ENCODE data around the gene LDLRAD4.
"Not testable (repeated sequence)": the region's sequence is repeated elsewhere in the genome, so short reads cannot be mapped to it uniquely, and the experiment has no call there.

LDLRAD4 gene

DNA sequence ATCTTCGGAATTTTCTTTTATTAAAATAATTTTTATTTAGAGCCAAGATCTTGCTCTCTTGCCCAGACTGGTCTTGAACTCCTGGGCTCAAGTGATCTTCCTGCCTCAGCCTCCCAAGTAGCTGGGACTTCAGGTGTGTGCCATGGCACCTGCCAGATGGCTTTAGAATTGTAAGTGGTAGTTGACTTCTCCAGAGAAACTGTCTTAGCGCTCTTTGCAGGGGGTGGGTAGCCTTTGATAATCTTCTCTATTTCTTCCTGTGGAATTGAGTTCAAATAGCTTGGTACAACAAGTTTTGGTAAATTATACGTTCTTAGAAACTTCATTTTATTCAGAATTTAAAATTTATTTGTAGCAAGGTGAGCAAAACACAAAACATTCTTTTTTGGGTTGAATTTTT, 113.3 kb downstream of the LDLRAD4 start:
- no peak for DNase-seq (ENCODE audit: low read depth)
- no peak overlapping the region for H3K4me3 ChIP-seq (ENCODE audit: low read depth, low read length)
- TF ChIP-seq, protein P1, sequence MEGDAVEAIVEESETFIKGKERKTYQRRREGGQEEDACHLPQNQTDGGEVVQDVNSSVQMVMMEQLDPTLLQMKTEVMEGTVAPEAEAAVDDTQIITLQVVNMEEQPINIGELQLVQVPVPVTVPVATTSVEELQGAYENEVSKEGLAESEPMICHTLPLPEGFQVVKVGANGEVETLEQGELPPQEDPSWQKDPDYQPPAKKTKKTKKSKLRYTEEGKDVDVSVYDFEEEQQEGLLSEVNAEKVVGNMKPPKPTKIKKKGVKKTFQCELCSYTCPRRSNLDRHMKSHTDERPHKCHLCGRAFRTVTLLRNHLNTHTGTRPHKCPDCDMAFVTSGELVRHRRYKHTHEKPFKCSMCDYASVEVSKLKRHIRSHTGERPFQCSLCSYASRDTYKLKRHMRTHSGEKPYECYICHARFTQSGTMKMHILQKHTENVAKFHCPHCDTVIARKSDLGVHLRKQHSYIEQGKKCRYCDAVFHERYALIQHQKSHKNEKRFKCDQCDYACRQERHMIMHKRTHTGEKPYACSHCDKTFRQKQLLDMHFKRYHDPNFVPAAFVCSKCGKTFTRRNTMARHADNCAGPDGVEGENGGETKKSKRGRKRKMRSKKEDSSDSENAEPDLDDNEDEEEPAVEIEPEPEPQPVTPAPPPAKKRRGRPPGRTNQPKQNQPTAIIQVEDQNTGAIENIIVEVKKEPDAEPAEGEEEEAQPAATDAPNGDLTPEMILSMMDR (conservative IDR thresholded peaks at IDR 0.05; ENCODE audit: low read depth, low read length) = no peak

DNA sequence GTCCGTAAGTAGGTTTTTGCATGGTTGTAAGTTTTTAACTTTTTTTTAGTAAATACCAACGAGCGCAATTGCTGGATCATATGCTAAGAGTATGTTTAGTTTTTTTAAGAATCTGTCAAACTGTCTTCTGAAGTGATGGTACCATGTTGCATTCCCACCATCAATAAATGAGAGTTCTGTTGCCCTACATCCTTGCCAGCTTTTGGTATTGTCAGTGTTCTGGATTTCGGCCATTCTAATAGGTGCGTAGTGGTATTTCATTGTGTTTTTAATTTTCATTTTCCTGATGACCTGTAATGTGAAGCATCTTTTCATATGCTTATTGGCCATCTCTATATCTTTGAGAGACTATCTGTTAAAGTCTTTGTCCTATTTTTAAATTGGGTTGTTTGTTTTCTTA, 114.3 kb downstream of the LDLRAD4 start:
- no peak overlapping the region for H3K4me3 ChIP-seq (ENCODE audit: low read depth, low read length)
- TF ChIP-seq, protein P1 (conservative IDR thresholded peaks at IDR 0.05; ENCODE audit: low read depth, low read length) = no peak
- no peak for DNase-seq (ENCODE audit: low read depth)

DNA sequence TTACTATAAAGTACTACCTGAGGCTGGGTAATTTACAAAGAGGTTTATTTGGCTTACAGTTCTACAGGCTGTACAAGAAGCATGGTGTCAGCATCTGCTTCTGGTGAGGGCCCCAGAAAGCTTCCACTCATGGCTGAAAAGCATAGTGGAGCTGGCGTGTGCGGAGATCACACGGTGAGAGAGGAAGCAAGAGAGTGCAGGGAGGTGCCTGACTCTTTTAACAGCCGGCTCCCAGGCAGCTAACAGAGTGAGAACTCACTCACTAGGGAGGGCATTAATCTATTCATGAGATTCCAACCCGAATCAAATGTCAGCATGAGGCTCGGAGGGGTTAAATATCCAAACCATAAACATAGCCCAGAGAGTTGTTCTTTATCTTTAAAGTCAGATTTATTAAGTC, 117.3 kb downstream of the LDLRAD4 start:
- no peak for DNase-seq (ENCODE audit: low read depth)
- H3K4me3 ChIP-seq (ENCODE audit: low read depth, low read length) = no peak overlapping the region
- TF ChIP-seq, protein P1 (conservative IDR thresholded peaks at IDR 0.05; ENCODE audit: low read depth, low read length) = no peak

DNA sequence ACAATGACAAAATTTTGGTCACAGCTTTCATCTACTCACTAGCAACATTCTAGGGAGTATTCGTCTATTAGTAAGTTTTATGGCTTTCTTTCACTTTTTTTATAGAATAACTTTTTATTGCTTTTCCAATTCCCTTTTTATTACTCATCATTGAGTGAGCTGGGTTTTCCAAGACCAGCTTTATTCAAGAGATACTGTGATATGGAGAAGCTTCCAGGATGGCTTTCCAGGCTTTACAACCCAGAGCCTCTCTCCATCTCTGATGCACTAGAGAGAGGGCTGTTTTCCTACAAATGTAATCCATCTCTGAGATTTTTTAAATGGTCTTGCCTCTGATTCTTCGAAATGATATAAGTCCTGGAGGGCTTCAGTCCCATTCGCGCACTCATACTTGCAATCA, 118.3 kb downstream of the LDLRAD4 start:
- TF ChIP-seq, protein P1 (conservative IDR thresholded peaks at IDR 0.05; ENCODE audit: low read depth, low read length) = no peak
- DNase-seq (ENCODE audit: low read depth) = no peak
- H3K4me3 ChIP-seq (ENCODE audit: low read depth, low read length) = no peak overlapping the region

DNA sequence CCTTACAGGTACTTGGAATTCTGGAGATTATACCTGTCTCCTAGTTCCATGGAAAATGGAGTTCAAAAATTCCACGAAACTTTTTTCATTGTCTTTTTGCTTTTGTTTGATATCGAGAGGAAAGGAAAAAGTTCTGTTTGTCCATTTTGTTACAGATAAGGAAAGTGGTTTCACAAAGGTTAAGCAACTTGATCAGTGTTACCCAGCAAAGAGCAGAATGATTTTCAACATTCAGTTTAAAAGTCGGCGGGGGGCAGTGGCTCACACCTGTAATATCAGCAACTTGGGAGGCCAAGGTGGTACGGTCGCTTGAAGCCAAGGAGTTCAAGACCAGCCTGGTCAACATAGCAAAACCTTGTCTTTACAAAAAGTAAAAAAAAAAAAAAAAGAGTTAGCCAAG, 118.8 kb downstream of the LDLRAD4 start:
- TF ChIP-seq, protein P1 (conservative IDR thresholded peaks at IDR 0.05; ENCODE audit: low read depth, low read length) = no peak
- no peak for DNase-seq (ENCODE audit: low read depth)
- no peak overlapping the region for H3K4me3 ChIP-seq (ENCODE audit: low read depth, low read length)

DNA sequence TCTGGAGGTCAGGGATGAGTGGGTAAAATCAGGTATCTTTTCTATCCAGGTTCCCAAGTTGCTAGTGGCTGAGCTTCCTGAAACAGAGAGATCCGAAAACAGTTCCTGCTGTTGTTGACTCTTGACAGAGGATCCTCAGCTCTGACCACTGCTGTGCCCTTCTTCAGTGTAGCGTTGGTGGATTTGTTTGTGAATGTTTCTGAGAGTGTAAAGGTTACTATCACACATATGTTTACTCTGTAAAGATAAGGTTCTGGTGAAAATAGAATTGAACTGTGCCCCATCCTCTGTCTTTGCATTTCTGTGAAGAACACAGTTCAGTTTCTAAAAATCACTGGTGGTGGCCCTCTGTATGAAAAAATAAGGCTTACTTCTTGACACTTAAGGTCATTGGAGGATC, 119.8 kb downstream of the LDLRAD4 start:
- DNase-seq (ENCODE audit: low read depth) = no peak
- TF ChIP-seq, protein P1 (conservative IDR thresholded peaks at IDR 0.05; ENCODE audit: low read depth, low read length) = no peak
- H3K4me3 ChIP-seq (ENCODE audit: low read depth, low read length) = no peak overlapping the region

DNA sequence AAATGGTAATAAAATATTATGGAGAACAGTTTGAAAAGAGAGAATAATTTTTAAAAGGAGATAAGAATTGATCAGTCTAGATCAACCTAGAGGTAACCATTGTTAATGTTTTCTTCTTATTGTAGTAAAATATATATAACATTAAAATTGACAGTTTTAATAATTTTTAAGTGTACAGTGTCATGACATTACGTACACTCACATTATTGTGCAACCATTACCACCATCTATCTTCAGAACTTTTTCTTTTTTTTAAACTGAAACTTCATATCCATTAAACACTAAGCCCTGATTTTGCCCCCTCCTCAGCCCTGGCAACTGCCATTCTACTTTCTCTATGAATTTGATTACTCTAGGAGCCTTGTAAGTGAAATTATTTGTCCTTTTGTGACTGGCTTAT, 121.1 kb downstream of the LDLRAD4 start:
- TF ChIP-seq, protein P1 (conservative IDR thresholded peaks at IDR 0.05; ENCODE audit: low read depth, low read length) = no peak
- H3K4me3 ChIP-seq (ENCODE audit: low read depth, low read length) = no peak overlapping the region
- DNase-seq (ENCODE audit: low read depth) = no peak

DNA sequence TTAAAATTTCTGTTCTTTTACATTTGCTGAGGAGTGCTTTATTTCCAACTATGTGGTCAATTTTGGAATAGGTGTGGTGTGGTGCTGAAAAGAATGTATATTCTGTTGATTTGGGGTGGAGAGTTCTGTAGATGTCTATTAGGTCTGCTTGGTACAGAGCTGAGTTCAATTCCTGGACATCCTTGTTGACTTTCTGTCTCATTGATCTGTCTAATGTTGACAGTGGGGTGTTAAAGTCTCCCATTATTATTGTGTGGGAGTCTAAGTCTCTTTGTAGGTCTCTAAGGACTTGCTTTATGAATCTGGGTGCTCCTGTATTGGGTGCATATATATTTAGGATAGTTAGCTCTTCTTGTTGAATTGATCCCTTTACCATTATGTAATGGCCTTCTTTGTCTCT, 127.9 kb downstream of the LDLRAD4 start:
- not testable (repeated sequence) for H3K4me3 ChIP-seq (ENCODE audit: low read depth, low read length)

More for the DNA sequence above, 127.9 kb downstream of the LDLRAD4 start:
- not testable (repeated sequence) for DNase-seq (ENCODE audit: low read depth)
